ENCODE data around the gene BMPR1B.

GRCh38 chr4:94979621-94980020 lies 221.9 kb downstream of the BMPR1B start:
- TF ChIP-seq, protein P1, sequence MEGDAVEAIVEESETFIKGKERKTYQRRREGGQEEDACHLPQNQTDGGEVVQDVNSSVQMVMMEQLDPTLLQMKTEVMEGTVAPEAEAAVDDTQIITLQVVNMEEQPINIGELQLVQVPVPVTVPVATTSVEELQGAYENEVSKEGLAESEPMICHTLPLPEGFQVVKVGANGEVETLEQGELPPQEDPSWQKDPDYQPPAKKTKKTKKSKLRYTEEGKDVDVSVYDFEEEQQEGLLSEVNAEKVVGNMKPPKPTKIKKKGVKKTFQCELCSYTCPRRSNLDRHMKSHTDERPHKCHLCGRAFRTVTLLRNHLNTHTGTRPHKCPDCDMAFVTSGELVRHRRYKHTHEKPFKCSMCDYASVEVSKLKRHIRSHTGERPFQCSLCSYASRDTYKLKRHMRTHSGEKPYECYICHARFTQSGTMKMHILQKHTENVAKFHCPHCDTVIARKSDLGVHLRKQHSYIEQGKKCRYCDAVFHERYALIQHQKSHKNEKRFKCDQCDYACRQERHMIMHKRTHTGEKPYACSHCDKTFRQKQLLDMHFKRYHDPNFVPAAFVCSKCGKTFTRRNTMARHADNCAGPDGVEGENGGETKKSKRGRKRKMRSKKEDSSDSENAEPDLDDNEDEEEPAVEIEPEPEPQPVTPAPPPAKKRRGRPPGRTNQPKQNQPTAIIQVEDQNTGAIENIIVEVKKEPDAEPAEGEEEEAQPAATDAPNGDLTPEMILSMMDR (IDR thresholded peaks at IDR 0.05): no peak
- no peak for TF ChIP-seq POLR2A (IDR thresholded peaks at IDR 0.05)

Measured in ovary (tissue), 3 donors.